SIG-M5 (cell line): Measurements from ENCODE around the gene ZNF592.
"Not testable (repeated sequence)": the region's sequence is repeated elsewhere in the genome, so short reads cannot be mapped to it uniquely, and the experiment has no call there.

Experiments used
- DNase-seq: peaks from one replicate; lab custom pipeline; 2025; lab: John Stamatoyannopoulos, UW

ZNF592 gene

GRCh38 chr15:84741121-84741520 lies 7.3 kb upstream of the ZNF592 start:
- DNase-seq: no peak

- DNase-seq: no peak
Observed at GRCh38 chr15:84747416-84748273, 747 bp upstream of the ZNF592 start.

GRCh38 chr15:84749111-84749991 lies 959 bp downstream of the ZNF592 start:
- peak; percentile 21 for DNase-seq

DNA sequence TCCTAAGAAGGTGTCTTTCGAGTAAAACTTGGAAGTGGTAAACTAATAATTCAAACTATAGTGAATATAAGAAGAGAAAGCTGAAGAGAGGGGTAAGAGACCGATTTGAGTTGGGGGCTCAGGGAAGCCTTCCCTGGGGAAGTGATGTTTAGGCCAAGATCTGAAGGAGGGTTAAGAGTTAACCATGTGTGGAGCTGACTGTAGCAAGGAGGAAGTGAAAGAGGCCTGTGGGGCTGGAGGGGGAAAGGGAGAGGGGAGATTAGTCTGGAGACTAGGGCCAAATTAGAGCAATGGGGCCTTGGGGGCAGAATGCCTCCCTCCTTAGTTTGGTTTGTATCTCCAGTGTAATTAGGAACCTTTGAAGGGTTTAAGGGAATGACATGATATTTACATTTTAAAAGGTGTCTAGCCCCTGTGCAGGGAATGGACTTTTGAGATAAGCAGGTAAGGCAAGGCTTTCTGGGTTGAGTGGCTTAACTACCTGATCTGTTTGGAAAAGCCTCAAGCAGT lies 2.2 kb downstream of the ZNF592 start:
- DNase-seq: peak; percentile 45

DNA sequence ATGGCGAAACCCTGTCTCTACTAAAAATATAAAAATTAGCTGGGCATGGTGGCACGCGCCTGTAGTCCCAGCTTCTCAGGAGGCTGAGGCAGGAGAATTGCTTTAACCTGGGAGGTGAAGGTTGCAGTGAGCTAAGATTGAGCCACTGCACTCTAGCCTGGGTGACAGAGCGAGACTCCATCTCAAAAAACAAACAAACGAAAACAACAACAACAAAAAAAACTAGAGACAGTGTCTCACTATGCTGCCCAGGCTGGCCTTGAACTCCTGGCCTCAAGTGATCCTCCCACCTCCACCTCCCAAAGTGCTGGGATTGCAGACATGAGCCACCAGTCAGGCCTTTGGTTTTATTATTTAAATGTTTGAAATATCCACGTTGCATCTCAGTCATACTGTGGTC lies 3.3 kb downstream of the ZNF592 start:
- not testable (repeated sequence) for DNase-seq

DNA sequence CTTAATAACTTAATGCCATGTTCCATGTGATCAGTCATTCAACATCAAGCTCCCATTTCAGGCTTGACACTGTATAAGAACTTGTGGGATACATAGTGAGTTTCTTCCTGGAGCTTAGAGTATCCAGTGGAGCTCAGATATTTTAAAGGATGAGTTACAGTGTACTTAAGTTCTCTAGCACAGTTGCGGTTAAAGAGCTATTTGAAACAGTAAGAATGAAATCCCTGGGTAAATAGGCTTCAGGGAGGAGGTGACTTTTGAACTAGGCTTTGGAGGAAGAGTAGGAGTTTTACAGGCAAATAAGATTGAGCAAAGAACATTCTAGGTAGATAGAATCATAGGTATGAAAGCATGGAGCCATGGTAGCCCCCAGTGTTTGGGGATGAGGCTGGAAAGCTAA lies 3.8 kb downstream of the ZNF592 start:
- no peak for DNase-seq

GRCh38 chr15:84752700-84753099 lies 4.3 kb downstream of the ZNF592 start:
- no peak for DNase-seq

GRCh38 chr15:84754889-84755288 lies 6.5 kb downstream of the ZNF592 start:
- not testable (repeated sequence) for DNase-seq

- no peak for DNase-seq
Observed at GRCh38 chr15:84755736-84756527, 7.5 kb downstream of the ZNF592 start.

DNA sequence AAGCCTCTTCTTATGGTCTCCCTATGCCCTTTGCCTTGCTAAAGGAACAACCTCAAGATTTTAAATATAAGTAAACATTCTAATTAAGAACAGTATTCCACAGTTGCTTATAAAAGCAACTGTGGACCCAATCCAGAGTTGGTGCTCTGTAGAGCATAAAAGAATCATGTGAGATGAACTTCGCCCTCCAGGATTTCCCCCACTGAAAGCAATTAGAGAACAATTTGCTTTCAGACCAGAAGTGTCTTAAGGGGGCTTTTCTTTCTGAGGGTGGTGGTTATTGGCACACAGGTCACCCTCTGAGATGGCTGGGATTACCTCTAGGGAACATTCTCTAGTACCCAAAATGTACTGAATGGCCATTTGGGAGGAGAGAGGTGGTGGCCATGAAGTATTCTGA lies 10.6 kb downstream of the ZNF592 start:
- no peak for DNase-seq

DNA sequence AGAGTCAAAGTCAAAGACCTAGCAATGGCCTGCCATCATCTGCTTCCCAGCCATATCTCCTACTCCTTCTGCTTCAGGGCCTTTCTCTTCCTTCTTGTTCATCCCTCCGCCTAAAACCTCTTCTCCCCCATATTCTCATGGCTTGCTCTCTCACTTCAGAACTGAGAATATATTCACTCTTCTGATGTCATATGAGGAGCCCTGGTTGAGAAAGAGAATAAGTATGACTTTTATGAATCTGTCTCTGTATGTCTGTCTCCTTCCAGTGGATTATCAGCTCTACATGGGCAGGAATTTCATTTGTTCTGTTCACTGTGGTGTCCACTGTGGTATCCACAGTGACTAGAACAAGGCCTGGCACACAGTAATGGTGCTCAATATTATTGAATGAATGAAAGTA lies 11.8 kb downstream of the ZNF592 start:
- no peak for DNase-seq

GRCh38 chr15:84761607-84762131 lies 13.3 kb downstream of the ZNF592 start:
- DNase-seq: no peak

DNA sequence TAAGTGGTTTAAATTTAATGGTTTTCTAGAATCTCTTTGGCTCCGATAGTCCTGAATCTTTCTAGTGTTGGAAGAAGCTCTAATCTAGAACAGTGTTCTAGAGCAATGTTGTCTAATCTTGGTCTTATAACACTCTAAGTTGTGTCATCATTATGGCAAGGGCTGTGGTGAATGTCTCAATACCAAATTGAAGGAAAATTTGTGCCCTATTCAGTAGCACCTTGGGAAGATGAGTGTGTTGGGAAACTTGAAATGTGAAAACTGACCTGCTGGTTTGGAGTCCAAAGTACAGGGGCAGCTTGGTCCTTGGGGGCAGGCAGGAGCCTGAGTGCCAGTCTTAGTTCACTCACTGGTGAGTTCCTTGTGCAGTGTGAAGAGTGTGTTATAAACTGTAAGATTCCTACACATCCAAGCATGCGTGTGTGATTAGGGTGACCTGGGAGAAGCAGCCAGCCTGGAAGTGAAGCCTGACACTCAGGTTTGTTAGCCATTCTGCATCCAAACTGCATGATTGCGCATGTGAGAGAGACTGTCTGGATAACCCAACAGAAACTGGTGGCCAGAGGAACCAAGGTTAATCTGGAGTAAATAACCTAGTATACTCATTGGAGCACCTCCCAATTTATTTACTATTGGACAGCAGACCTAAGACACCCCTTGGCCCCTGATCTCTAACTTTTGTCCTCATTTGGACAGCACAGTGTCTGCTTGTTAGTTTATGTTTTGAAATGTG lies 14.6 kb downstream of the ZNF592 start:
- DNase-seq: no peak

DNA sequence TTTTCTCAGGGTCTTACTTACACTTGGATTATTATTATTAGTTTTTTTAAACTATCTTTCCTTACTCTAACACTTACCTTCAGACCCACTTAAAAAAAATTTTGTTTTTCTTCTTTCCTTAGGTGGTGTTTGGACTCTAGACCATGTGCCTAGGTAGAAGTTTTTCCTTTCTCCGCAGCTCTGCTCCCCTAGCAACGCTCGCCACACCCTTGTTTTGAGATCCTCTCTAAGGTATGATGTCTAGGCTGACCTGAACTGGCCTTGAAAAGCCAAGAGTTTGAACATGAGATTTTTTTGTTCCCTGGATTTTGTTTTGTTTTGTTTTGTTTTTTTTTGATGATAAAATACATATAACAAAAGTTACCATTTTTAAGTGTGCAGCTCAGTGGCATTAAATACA lies 16.2 kb downstream of the ZNF592 start:
- DNase-seq: no peak

- no peak for DNase-seq
Observed at GRCh38 chr15:84764989-84765388, 16.6 kb downstream of the ZNF592 start.

DNA sequence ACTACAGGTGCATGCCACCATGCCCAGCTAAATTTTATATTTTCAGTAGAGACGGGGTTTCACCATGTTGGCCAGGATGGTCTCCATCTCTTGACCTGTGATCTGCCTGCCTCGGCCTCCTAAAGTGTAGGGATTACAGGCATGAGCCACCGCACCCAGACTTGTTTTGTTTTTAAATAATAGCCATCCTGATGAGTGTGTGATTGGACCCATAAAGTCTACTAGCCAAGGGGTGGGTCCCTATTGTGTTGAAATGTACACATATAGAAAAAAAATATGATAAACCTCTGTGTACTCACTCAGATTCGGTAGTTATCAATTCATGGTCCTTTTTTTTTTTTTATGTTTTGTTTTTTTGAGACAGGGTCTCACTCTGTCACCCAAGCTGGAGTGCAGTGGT lies 17.3 kb downstream of the ZNF592 start:
- no peak for DNase-seq

DNA sequence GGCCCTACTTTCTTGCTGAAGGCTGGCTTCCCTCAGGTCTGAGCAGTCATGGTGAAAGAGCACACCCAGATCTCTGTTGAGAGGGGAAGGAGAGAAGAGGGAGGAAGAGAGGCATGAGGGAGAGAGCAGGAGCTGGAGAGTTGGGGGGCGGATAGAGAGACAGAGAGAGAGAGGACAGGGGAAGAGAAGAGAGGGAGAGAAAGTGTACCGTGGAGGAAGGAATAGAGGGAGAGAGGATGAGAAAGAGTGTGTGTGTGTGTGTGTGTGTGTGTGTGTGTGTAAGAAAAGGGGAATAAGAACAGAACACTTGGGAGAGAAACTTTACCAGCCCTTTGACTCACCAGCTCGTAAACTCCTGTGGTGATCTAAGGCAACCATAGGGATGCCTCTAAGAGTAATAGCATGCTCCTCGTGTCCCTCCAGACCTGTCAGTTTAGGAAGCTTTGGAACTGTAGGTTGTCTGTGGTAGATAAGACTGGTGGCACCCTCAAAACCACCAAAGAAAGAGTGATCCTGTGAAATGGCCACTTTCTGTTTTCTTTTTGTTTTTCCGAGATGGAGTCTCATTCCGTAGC lies 18.2 kb downstream of the ZNF592 start:
- DNase-seq: no peak

DNA sequence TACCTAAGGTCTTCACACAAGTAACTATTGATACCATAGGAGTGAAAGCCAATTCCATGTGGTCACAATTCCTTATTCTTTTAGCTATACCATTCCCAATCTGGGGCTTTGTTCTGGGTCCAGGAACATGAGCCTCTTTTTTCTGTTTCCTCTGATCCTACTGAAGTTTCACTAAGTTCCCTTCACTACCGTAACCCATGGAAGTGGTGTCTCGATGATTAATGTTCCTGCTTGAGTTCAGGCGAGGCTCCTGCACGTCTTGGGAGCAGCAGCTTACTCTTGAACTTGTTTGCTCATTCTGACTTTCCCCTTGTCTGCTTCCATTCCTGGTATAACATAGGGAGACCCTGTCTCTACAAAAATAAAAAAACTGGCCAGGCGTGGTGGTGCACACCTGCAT lies 23.6 kb downstream of the ZNF592 start:
- no peak for DNase-seq

GRCh38 chr15:84772467-84772866 lies 24.1 kb downstream of the ZNF592 start:
- no peak for DNase-seq

GRCh38 chr15:84773716-84774115 lies 25.3 kb downstream of the ZNF592 start:
- peak; percentile 43 for DNase-seq
